Superior temporal gyrus (tissue), 1 donor: ENCODE results near the gene SLX9.

ENCODE experiments used
- DNase-seq: peaks from one replicate; pipeline ENCODE4 v3.0.0-alpha.2; 2016; ENCODE audit errors: extremely low spot score

Gene SLX9

GRCh38 chr21:45001134-45002095, 61.6 kb downstream of the SLX9 start:
- no peak for DNase-seq

GRCh38 chr21:45002381-45003204, 62.8 kb downstream of the SLX9 start:
- DNase-seq, result no peak

GRCh38 chr21:45003331-45004058, 63.7 kb downstream of the SLX9 start:
- no peak for DNase-seq

- DNase-seq, result no peak
Observed at GRCh38 chr21:45004059-45004422, 64.2 kb downstream of the SLX9 start.

GRCh38 chr21:45004481-45005247, 64.8 kb downstream of the SLX9 start:
- DNase-seq, result no peak

GRCh38 chr21:45006536-45007095, 66.8 kb downstream of the SLX9 start:
- DNase-seq, result no peak

GRCh38 chr21:45009616-45010015, 69.8 kb downstream of the SLX9 start:
- DNase-seq, result no peak

- DNase-seq, result no peak
Observed at GRCh38 chr21:45010096-45010495, 70.3 kb downstream of the SLX9 start.

- DNase-seq, result no peak
Observed at GRCh38 chr21:45010860-45011259, 71.0 kb downstream of the SLX9 start.

- no peak for DNase-seq
Observed at GRCh38 chr21:45011426-45011825, 71.6 kb downstream of the SLX9 start.

GRCh38 chr21:45011911-45012661, 72.3 kb downstream of the SLX9 start:
- no peak for DNase-seq

GRCh38 chr21:45012662-45013259, 72.9 kb downstream of the SLX9 start:
- no peak for DNase-seq

GRCh38 chr21:45013260-45013841, 73.5 kb downstream of the SLX9 start:
- no peak for DNase-seq

- DNase-seq, result no peak
Observed at GRCh38 chr21:45014747-45015468, 75.1 kb downstream of the SLX9 start.

GRCh38 chr21:45015469-45015860, 75.6 kb downstream of the SLX9 start:
- DNase-seq, result no peak

GRCh38 chr21:45016031-45016405, 76.2 kb downstream of the SLX9 start:
- DNase-seq, result no peak

GRCh38 chr21:45016406-45017038, 76.7 kb downstream of the SLX9 start:
- no peak for DNase-seq
